GM21447 (cell line): Measurements from ENCODE around the gene H6PD.

Source experiments
- ATAC-seq: cut with Tn5 transposase; IDR thresholded peaks from one replicate; pipeline ENCODE4 v1.9.1; 2021; ENCODE audit not compliant: unreplicated experiment

Gene H6PD

GRCh38 chr1:9314711-9315379 lies 80.3 kb downstream of the H6PD start:
- ATAC-seq = no peak

DNA sequence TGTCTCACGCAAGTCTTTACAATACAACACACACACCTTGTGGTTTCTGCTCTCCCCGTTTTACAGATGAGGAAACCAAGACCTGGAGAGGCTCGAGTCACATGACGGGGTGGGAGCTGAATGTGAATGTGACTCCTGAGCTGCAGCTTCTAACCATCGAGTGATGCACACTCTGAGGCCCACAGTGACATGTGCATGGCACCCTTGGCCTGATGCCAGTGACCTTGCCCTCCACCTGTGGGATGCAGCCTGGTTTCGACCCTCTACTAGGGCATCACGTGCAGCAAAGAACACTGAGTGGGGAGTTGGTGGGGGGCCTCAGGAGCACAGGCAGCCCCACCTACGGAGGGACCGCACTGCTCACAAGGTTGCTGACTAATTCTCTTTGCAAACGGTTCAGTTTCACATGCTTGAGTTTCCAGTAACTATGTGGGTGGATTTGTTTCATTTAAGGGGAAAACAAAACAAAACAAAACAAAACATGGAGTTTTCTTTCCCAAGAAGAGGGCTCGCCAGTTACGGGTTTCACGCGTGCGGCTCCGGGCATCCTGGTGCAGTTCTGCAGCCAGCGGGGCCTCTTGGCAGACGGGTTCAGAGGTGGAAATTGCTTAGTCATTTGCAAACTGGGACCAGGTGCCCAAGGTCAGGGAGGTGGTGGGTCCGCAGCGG lies 81.0 kb downstream of the H6PD start:
- ATAC-seq = no peak

DNA sequence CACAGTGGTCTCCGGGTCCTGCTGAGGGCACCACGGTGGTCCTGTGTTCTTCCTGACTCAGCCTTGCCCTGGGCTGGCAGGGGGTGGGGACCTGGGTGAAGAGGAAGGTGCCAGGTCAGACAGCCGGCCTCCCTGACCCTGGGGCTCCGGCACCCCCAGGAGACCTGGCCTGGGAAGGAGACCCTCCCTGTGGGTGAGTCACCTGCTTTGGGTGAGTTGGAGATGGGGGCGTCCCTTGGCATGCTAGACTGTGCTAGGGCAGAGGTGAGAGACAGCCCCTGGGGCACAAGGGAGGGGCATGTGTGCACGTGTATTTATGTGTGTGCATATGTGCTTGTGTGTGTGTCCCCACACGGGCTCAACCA lies 81.5 kb downstream of the H6PD start:
- ATAC-seq = no peak

GRCh38 chr1:9316512-9316911 lies 81.9 kb downstream of the H6PD start:
- ATAC-seq = no peak

- no peak for ATAC-seq
These were observed 82.5 kb downstream of the H6PD start for GRCh38 chr1:9317072-9317471.

DNA sequence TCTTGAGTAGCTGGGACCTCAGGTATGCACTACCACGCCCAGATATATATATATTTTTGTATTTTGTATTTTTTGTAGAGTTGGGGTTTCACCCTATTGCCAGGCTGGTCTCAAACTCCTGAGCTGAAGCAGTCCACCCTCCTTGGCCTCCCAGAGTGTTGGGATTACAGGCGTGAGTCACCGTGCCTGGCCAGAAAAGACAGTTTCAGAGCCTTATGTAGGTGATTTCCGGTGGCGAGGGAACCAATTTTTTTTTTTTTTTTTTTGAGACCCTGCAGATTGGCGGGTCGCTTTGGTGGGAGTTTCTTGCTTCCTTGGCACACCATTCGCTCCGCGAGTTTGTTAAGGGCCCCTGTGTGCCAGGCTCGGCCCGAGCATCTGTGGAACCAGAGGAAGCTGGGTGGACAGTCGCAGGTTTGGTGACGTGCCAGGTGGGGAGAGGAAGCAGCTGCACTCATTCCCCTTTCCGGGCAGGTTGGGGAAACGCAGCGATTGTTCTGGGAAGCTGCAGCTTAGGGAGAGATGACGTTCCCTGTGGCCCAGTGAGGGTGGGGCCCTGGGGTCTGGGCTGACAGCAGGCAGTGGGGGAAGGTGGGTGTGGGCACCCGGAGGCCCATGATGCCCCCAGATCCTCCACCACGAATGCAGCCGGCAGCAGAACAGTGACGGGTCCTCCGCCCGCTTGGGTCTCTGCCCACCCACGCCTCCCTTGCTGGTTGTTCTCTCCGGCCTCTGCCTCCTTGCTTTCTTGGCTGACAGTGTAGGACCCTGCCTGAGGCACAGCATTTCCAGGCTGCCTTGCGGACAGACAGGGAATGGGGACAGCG lies 83.2 kb downstream of the H6PD start:
- ATAC-seq = no peak

- ATAC-seq = no peak
These were observed 84.7 kb downstream of the H6PD start for GRCh38 chr1:9319208-9319788.

- ATAC-seq = no peak
These were observed 85.4 kb downstream of the H6PD start for GRCh38 chr1:9319789-9320519.
